T47D (cell line): ENCODE results near the gene UPK3BL2.
"Not testable (repeated sequence)": the region's sequence is repeated elsewhere in the genome, so short reads cannot be mapped to it uniquely, and the experiment has no call there.

Source experiments
- DNase-seq, 2 experiments: peaks; one replicate each; pipeline versions ENCODE4 v3.0.0 to v3.0.0-alpha.2; 2011 to 2012; ENCODE audit warnings: low read depth in 1 of 2, low spot score in 1 of 2
- in situ Hi-C: cut with HindIII; loops from 2 replicates; pipeline ENCODE4 v1.10.0; 2016; ENCODE audit warnings: low sequenced_read_pairs, low pct_unique_long_range_greater_than_20kb

UPK3BL2 gene

GRCh38 chr7:102505298-102506185, 38.0 kb downstream of the UPK3BL2 start:
- in situ Hi-C loops, DNase-seq: not testable (repeated sequence)

- in situ Hi-C loops = not testable (repeated sequence)
These were observed 40.4 kb downstream of the UPK3BL2 start for GRCh38 chr7:102503141-102503540.

GRCh38 chr7:102498321-102498720, 45.2 kb downstream of the UPK3BL2 start:
- DNase-seq, in situ Hi-C loops: not testable (repeated sequence)

More at GRCh38 chr7:102503141-102503540, 40.4 kb downstream of the UPK3BL2 start:
- DNase-seq = not testable (repeated sequence)

GRCh38 chr7:102497308-102497707, 46.2 kb downstream of the UPK3BL2 start:
- in situ Hi-C loops, DNase-seq: not testable (repeated sequence)

- DNase-seq, in situ Hi-C loops: not testable (repeated sequence)
These were observed 46.6 kb downstream of the UPK3BL2 start for GRCh38 chr7:102496861-102497260.

- in situ Hi-C loops, DNase-seq: not testable (repeated sequence)
These were observed 48.9 kb downstream of the UPK3BL2 start for GRCh38 chr7:102494473-102495149.

- DNase-seq, in situ Hi-C loops: not testable (repeated sequence)
These were observed 49.5 kb downstream of the UPK3BL2 start for GRCh38 chr7:102494026-102494425.

GRCh38 chr7:102493220-102493935, 50.1 kb downstream of the UPK3BL2 start:
- in situ Hi-C loops = not testable (repeated sequence)
- DNase-seq = peak in 1 of 2 experiments; percentile 75

- DNase-seq, in situ Hi-C loops: not testable (repeated sequence)
These were observed 52.9 kb downstream of the UPK3BL2 start for GRCh38 chr7:102490529-102491075.
